GM03348 (cell line): Measurements from ENCODE around the gene PILRA.
"Not testable (repeated sequence)": the region's sequence is repeated elsewhere in the genome, so short reads cannot be mapped to it uniquely, and the experiment has no call there.

Source experiments
- DNase-seq: peaks from one replicate; pipeline ENCODE4 v3.0.0; 2012; ENCODE audit warnings: low spot score

PILRA gene

GRCh38 chr7:100434297-100435144 lies 61.2 kb downstream of the PILRA start:
- DNase-seq, result no peak

- DNase-seq, result peak; percentile 52
Measured at GRCh38 chr7:100435401-100436304, 62.4 kb downstream of the PILRA start.

DNA sequence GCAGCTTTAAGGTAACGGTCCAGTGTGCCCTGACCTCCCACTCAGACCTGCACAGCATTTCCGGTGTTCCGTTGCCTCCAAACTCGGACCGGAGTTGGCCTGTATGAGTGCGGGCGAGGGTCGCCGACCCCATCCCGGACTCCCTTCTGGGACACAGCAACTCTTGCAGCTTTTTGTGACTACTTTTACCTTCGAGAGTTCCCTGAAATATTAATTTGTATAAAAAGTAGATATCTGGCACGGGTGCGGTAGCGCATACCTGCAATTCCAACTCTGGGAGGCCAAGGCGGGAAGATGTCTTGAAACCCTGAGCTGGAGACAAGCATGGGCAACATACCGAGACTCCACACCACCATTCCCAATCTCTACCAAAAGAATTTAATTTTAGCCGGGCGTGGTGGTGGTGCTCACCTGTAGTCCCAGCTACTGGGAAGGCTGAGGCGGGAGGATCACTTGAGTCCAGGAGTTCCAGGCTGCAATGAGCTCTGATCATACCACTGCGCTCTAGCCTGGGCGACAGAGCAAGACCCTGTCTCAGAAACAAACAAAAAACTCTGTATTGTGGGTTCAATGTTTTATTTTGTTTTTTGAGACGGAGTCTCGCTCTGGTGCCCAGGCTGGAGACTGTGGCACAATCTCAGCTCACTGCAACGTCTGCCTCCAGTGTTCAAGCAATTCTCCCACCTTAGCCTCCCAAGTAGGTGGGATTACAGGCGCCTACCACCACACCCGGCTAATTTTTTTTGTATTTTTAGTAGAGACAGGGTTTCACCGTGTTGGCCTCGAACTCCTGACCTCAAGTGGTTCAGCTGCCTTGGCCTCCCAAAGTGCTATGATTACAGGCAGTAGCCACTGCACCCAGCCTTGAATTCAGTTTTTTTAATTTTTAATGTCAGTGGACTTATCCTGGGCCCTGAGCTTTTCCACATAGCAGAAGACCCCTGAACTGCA lies 64.1 kb downstream of the PILRA start:
- no peak for DNase-seq

DNA sequence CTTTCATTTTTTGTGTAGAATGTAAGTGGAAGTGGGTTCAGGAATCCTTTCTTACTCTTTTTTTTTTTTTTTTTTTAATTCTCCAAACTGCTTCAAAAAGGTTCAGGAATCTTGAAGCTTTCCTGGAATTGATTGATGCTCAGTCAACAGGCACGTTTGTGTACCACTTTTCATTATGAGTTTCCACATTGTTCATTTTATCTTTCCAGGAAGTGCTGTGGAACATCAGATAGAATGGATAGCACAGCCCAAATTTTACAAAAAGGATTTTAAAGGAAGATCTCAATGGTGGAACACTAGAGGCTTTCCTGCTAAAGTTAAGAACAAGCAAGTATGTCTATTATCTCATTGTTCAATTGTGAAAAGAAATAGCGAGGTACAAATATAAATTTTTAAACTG lies 64.9 kb downstream of the PILRA start:
- no peak for DNase-seq

GRCh38 chr7:100438731-100439130 lies 65.4 kb downstream of the PILRA start:
- not testable (repeated sequence) for DNase-seq

DNA sequence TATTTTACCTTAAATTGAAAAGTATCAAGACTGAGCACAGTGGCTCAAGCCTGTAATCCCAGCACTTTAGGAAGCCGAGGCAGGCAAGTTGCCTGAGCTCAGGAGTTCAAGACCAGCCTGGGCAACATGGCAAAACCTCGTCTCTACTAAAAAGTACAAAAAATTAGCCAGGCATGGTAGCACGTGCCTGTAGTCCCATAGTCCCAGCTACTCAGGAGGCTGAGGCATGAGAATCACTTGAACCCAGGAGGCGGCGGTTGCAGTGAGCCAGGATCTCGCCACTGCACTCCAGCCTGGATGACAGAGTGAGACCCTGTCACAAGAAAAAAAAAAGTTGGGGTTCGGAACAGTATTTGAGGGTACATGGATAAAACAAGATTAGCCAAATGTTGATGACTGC lies 66.0 kb downstream of the PILRA start:
- DNase-seq, result not testable (repeated sequence)

GRCh38 chr7:100441641-100442535 lies 68.6 kb downstream of the PILRA start:
- no peak for DNase-seq

GRCh38 chr7:100443096-100443840 lies 70.0 kb downstream of the PILRA start:
- DNase-seq, result no peak

GRCh38 chr7:100444311-100445278 lies 71.3 kb downstream of the PILRA start:
- DNase-seq, result peak; percentile 40

- DNase-seq, result peak; percentile 36
Measured at GRCh38 chr7:100446040-100446439, 72.8 kb downstream of the PILRA start.

- not testable (repeated sequence) for DNase-seq
Measured at GRCh38 chr7:100447363-100447762, 74.1 kb downstream of the PILRA start.

GRCh38 chr7:100449190-100449795 lies 76.0 kb downstream of the PILRA start:
- DNase-seq, result no peak
